ENCODE results near the gene HOXA10.

DNA sequence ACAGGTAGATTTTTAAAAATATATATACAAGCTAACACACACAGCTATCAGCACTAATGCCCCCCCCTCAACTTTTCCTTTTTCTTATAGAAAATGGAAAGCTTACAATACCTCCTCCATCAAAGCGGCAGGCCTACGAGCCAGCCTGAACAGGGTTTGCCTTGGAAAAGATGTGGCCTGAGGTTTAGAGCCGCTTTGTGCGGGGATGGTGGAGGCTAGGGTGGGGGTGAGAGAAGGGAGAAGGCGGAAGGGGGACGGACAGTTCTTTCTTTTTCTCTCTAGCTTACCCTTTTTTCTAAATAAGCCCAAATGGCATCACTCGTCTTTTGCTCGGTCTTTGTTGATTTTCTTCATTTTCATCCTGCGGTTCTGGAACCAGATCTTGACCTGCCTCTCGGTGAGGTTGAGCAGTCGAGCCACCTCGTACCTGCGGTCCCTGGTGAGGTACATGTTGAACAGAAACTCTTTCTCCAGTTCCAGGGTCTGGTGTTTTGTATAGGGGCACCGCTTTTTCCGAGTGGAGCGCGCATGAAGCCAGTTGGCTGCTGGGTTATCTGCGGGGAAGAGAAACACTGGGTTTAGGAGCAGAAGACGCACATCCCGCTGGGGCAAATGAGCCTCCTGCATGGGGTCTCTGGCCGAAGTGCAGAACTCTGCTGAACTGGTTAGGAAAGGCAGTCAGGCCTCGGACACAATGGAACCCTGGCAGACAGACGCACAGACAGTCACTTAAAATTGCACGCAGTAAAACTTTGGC is 10.7 kb downstream of the HOXA10 start:
- TF ChIP-seq, protein P1, sequence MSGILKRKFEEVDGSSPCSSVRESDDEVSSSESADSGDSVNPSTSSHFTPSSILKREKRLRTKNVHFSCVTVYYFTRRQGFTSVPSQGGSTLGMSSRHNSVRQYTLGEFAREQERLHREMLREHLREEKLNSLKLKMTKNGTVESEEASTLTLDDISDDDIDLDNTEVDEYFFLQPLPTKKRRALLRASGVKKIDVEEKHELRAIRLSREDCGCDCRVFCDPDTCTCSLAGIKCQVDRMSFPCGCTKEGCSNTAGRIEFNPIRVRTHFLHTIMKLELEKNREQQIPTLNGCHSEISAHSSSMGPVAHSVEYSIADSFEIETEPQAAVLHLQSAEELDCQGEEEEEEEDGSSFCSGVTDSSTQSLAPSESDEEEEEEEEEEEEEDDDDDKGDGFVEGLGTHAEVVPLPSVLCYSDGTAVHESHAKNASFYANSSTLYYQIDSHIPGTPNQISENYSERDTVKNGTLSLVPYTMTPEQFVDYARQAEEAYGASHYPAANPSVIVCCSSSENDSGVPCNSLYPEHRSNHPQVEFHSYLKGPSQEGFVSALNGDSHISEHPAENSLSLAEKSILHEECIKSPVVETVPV (CRISPR knock-in tag; IDR thresholded peaks at IDR 0.05): no peak
- TF ChIP-seq PATZ1 (CRISPR knock-in tag; IDR thresholded peaks at IDR 0.05; ENCODE audit: borderline replicate concordance) (no peak), POU6F1 (CRISPR knock-in tag; IDR thresholded peaks at IDR 0.05; ENCODE audit: borderline replicate concordance, low read depth) (no peak), RARB (CRISPR knock-in tag; IDR thresholded peaks at IDR 0.05) (no peak), ZFP30 (CRISPR knock-in tag; IDR thresholded peaks at IDR 0.05) (no peak), CREB5 (CRISPR knock-in tag; IDR thresholded peaks at IDR 0.05; ENCODE audit: low read depth) (no peak), ESRRG (CRISPR knock-in tag; IDR thresholded peaks at IDR 0.05) (no peak)
